ENCODE data around the gene FBXW8.

GRCh38 chr12:116984098-116984497 is 73.3 kb downstream of the FBXW8 start:
- TF ChIP-seq, protein P1, sequence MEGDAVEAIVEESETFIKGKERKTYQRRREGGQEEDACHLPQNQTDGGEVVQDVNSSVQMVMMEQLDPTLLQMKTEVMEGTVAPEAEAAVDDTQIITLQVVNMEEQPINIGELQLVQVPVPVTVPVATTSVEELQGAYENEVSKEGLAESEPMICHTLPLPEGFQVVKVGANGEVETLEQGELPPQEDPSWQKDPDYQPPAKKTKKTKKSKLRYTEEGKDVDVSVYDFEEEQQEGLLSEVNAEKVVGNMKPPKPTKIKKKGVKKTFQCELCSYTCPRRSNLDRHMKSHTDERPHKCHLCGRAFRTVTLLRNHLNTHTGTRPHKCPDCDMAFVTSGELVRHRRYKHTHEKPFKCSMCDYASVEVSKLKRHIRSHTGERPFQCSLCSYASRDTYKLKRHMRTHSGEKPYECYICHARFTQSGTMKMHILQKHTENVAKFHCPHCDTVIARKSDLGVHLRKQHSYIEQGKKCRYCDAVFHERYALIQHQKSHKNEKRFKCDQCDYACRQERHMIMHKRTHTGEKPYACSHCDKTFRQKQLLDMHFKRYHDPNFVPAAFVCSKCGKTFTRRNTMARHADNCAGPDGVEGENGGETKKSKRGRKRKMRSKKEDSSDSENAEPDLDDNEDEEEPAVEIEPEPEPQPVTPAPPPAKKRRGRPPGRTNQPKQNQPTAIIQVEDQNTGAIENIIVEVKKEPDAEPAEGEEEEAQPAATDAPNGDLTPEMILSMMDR (IDR thresholded peaks at IDR 0.05): no peak
- no peak for TF ChIP-seq EP300 (IDR thresholded peaks at IDR 0.05)
- TF ChIP-seq POLR2A (IDR thresholded peaks at IDR 0.05): no peak
- TF ChIP-seq POLR2AphosphoS5 (IDR thresholded peaks at IDR 0.05): no peak
